Cardiac fibroblast (primary cell): ENCODE data around the gene PRDM15.
A peak's percentile ranks its signal among the peaks of the same experiment; 100 is the strongest.

ENCODE experiments used
- DNase-seq, 2 donors: peaks; one replicate each; pipeline versions ENCODE4 v3.0.0 to v3.0.0-alpha.2; 2010; ENCODE audit warnings: low read depth in 2 of 2
- H3K4me3 ChIP-seq, 2 donors: replicated peaks in 1 of 2; 1 replicate in 1 of 2; 2 replicates in 1 of 2; pipeline ENCODE4 v1.5.1; 2011; ENCODE audit warnings: low read depth in 2 of 2, low read length in 2 of 2, mild to moderate bottlenecking in 2 of 2, moderate library complexity in 1 of 2
- CTCF ChIP-seq: IDR thresholded peaks from one replicate; pipeline ENCODE4 v1.5.1; 2011; ENCODE audit warnings: low read depth, mild to moderate bottlenecking, low read length, inconsistent platforms

Gene PRDM15

DNA sequence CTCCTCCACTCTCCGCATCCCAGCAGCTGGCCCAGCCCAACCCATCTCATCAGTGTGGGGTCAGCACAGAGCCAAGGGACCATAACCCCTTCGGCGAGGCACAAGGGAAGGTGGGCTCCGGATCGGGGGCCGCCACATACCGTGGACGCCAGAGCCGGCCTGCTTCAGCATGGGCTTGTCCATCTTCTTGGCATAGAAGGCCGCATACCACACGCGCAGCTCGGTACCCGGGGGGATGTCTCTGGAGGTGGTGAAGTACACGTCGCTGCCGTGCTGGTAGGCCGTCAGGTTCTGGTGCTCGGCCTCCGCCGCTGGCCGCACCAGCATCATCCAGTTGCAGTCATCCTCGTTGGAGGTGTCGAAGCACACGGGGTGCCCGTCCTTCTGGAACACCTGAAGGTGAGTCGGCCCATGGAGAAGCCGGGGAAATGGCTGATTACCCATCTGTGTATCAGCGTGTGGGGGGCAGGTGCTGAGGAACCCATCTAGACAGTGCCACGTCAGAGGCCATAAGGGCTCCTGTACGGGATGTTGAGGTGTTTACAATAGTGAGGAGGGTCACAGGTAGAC is 24.6 kb downstream of the PRDM15 start:
- no peak overlapping the region for H3K4me3 ChIP-seq

GRCh38 chr21:41852929-41853320 is 26.2 kb downstream of the PRDM15 start:
- DNase-seq: no peak
- no peak for TF ChIP-seq CTCF
- no peak overlapping the region for H3K4me3 ChIP-seq

More for the DNA sequence above, 24.6 kb downstream of the PRDM15 start:
- no peak for TF ChIP-seq CTCF
- DNase-seq: no peak

GRCh38 chr21:41852151-41852928 is 26.8 kb downstream of the PRDM15 start:
- no peak for TF ChIP-seq CTCF
- no peak for DNase-seq
- no peak overlapping the region for H3K4me3 ChIP-seq

GRCh38 chr21:41851090-41851790 is 27.9 kb downstream of the PRDM15 start:
- no peak for TF ChIP-seq CTCF
- no peak overlapping the region for H3K4me3 ChIP-seq
- DNase-seq: peak in 1 of 2 donors; percentile 19

GRCh38 chr21:41850085-41850484 is 29.1 kb downstream of the PRDM15 start:
- no peak for TF ChIP-seq CTCF
- DNase-seq: no peak

GRCh38 chr21:41848958-41849580 is 30.1 kb downstream of the PRDM15 start:
- no peak for TF ChIP-seq CTCF
- no peak for DNase-seq
- no peak overlapping the region for H3K4me3 ChIP-seq

More at GRCh38 chr21:41850085-41850484, 29.1 kb downstream of the PRDM15 start:
- no peak overlapping the region for H3K4me3 ChIP-seq
